VCaP (cell line): ENCODE data around the gene CLN5.

ENCODE experiments used
- H3K27ac ChIP-seq: fragments of 450-650 bp; 2 replicates; pipeline ENCODE4 v1.5.1; 2017
- CTCF ChIP-seq: fragments of 450-650 bp; conservative IDR thresholded peaks from 2 replicates; pipeline ENCODE4 v1.5.1; 2017; ENCODE audit warnings: mild to moderate bottlenecking, moderate library complexity

The CLN5 gene

GRCh38 chr13:76976929-76977328 lies 15.0 kb upstream of the CLN5 start:
- no peak overlapping the region for H3K27ac ChIP-seq
- TF ChIP-seq CTCF: no peak

DNA sequence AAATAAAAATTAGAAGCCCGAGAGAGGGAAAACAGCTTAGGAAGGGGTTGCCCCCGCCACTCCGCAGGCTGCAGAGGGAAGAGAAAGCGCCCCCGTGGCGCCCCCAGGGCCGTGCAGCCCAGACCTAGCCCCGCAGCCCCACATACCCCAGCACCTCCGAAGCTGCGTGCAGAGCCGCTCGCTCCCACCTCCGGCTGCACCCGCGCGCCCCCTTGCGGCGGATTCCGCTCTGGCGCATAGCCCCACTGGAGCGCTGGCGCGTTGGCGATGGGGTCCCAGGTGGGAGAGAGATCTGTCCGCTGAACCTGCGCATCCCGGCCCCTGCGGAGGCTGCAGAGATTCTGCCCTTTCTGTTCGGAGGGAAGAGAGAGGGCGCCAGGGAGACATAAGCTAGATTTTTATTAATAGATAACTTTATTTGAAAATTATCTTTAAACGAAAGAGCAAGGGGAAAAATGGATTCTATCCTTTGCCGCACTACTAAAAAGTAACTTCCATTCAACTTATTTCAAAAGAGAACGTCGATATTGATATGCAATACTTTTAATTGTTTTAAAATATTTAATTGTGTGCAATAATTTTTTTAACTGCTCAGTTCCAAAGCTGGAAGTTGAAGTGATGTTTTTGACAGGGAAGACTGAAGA lies 11.7 kb upstream of the CLN5 start:
- TF ChIP-seq CTCF: peak; percentile 98
- no peak overlapping the region for H3K27ac ChIP-seq

GRCh38 chr13:76982061-76982460 lies 9.8 kb upstream of the CLN5 start:
- no peak overlapping the region for H3K27ac ChIP-seq
- no peak for TF ChIP-seq CTCF

DNA sequence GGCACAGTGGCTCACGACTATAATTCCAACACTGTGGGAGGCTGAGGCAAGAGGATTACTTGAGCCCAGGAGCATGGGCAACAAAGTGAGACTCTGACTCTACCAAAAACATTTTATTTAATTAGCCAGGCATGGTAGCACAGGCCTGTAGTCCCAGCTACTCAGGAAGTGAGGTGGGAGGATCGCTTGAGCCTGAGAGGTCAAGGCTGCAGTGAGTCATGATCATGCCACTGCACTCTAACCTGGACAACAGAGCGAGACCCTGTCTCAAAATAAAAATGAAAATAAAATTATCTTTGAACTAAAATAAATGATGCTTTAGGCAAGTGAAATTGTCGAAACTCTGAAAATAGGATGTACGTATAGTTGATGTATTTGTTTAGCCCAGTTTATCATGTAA lies 8.2 kb upstream of the CLN5 start:
- H3K27ac ChIP-seq: no peak overlapping the region
- TF ChIP-seq CTCF: no peak

DNA sequence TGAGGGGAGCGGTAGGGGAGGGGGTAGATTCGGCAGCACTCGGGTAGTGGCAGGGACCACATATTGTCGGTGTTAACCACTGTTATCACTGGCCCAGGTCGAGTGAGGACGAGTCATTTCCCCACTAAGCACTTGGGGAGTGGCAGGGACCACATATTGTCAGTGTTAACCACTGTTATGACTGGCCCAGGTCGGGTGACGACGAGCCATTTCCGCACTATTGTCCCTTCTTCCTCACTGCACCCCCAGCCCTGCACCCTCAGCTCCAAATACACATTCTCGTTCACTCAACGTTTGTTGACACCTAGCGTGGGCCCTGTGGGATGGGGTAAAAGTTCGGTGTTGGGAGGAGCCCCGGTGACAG lies 467 bp upstream of the CLN5 start:
- no peak for TF ChIP-seq CTCF
- peak overlapping the region; percentile 85 for H3K27ac ChIP-seq

- H3K27ac ChIP-seq: peak overlapping the region; percentile 85
- no peak for TF ChIP-seq CTCF
Measured at GRCh38 chr13:76992548-76993001, 694 bp downstream of the CLN5 start.

DNA sequence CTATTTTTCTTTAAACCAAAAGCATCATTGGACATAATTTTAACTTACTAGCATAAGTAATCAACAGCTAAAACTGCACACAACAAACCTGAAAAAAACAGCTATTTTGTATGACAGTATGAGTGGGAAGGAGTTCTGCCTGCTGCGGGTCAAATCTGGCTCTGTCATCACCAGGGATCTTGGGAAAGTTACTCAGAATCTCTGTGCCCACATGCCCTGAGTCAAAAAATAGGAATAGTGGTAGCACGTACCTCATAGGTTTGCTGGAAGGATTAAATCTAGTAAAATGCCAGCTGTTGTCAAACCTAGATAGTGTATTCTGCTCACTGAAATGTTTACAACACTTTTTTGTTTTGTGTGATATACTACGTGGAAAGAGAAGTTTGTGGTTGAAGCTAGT lies 1.1 kb downstream of the CLN5 start:
- peak overlapping the region; percentile 85 for H3K27ac ChIP-seq
- TF ChIP-seq CTCF: no peak

- no peak for TF ChIP-seq CTCF
- H3K27ac ChIP-seq: no peak overlapping the region
Measured at GRCh38 chr13:76993473-76993872, 1.6 kb downstream of the CLN5 start.
